ENCODE measurements around the gene DTNB. TPM values are rescaled to one million over a fixed set of nuclear protein-coding genes. Genes with fewer than 3 reads are reported as not detected.
A peak's percentile ranks its signal among the peaks of the same experiment; 100 is the strongest.

The DTNB gene
- total RNA-seq, 2 experiments from 2014 or later = 27.3 to 29.1 TPM

DNA sequence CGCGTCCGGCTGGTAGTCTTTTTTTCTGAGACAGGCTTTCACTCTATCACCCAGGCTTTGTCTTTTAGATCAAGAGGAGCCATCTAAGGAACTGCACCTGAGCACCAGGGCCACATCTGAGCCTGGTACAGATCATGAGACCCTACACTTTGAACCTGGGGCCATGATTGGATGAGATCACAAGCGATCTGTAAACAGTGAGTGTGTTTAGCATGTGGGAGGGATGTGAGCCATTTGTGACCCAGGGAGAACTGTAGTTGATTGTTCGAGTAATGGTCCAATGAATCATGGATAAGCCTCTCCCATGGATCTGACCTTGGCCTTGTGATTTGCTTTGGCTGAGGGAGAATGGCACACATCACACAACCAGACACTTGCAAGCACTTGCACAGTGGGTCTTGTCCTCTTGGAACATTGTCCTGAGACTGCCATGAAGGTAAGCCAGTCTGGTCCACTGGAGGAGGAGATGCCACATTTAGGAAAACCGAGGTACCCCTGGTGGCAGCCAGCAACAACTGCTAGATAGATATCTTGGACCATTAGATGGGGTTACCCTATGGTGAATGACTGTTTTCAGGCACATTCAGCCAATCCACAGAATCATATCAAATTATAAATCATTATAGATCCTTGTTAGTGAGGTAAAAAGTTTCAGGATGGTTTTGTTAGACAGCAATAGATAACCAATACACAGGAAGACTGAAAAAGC, 19.5 kb upstream of the DTNB start:
- H3K36me3 Mint-ChIP-seq (ENCODE audit: low read depth) = no peaks in the 10 kb centered on the region
- no peak overlapping the region for H3K27ac Mint-ChIP-seq
- DNase-seq = no peak
- intact Hi-C loops (cut with micrococcal nuclease) = no loop called here
- H3K9me3 Mint-ChIP-seq = no peaks in the 10 kb centered on the region
- ATAC-seq = no peak
- TF ChIP-seq, protein P1, sequence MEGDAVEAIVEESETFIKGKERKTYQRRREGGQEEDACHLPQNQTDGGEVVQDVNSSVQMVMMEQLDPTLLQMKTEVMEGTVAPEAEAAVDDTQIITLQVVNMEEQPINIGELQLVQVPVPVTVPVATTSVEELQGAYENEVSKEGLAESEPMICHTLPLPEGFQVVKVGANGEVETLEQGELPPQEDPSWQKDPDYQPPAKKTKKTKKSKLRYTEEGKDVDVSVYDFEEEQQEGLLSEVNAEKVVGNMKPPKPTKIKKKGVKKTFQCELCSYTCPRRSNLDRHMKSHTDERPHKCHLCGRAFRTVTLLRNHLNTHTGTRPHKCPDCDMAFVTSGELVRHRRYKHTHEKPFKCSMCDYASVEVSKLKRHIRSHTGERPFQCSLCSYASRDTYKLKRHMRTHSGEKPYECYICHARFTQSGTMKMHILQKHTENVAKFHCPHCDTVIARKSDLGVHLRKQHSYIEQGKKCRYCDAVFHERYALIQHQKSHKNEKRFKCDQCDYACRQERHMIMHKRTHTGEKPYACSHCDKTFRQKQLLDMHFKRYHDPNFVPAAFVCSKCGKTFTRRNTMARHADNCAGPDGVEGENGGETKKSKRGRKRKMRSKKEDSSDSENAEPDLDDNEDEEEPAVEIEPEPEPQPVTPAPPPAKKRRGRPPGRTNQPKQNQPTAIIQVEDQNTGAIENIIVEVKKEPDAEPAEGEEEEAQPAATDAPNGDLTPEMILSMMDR (IDR thresholded peaks at IDR 0.05) = no peak
- no peaks in the 10 kb centered on the region for H3K4me1 Mint-ChIP-seq (ENCODE audit: low read depth)
- ChIA-PET POLR2A (interaction anchor here (0.7 kb wide), 1 partner anchor 12 kb away, joined by 3 read pairs; no protein-coding TSS in a partner anchor), CTCF (interaction anchor here (3.6 kb wide), 1 partner anchor 7 kb away, joined by 34 read pairs; no protein-coding TSS in a partner anchor)
- H3K4me3 Mint-ChIP-seq = no peak overlapping the region
- no peaks in the 10 kb centered on the region for H3K27me3 Mint-ChIP-seq

GRCh38 chr2:25692143-25692542, 18.8 kb upstream of the DTNB start:
- Mint-ChIP-seq H3K9me3 (no peaks in the 10 kb centered on the region), H3K4me1 (ENCODE audit: low read depth) (no peaks in the 10 kb centered on the region), H3K27me3 (no peaks in the 10 kb centered on the region), H3K27ac (no peak overlapping the region), H3K4me3 (no peak overlapping the region), H3K36me3 (ENCODE audit: low read depth) (no peaks in the 10 kb centered on the region)
- no peak for DNase-seq
- ChIA-PET POLR2A (interaction anchor here (0.7 kb wide), 1 partner anchor 11 kb away, joined by 3 read pairs; no protein-coding TSS in a partner anchor), CTCF (interaction anchor here (0.6 to 3.6 kb wide), 4 partner anchors 8 to 138 kb away, joined by 3 to 34 read pairs (median 3); no protein-coding TSS in a partner anchor)
- TF ChIP-seq, protein P1 (IDR thresholded peaks at IDR 0.05) = no peak
- intact Hi-C loops (cut with micrococcal nuclease) = no loop called here
- ATAC-seq = no peak

GRCh38 chr2:25690058-25690457, 16.7 kb upstream of the DTNB start:
- TF ChIP-seq, protein P1 (IDR thresholded peaks at IDR 0.05) = no peak
- CTCF ChIA-PET = interaction anchor here (1.7 to 3.6 kb wide), 2 partner anchors 10 to 83 kb away, joined by 4 to 34 read pairs; no protein-coding TSS in a partner anchor
- POLR2A ChIA-PET = no interaction called here
- Mint-ChIP-seq H3K4me3 (no peak overlapping the region), H3K27me3 (no peaks in the 10 kb centered on the region), H3K4me1 (ENCODE audit: low read depth) (no peaks in the 10 kb centered on the region), H3K27ac (no peak overlapping the region), H3K9me3 (no peaks in the 10 kb centered on the region), H3K36me3 (ENCODE audit: low read depth) (no peaks in the 10 kb centered on the region)
- no peak for DNase-seq
- peak; percentile 60 for ATAC-seq
- intact Hi-C loops (cut with micrococcal nuclease) = no loop called here

DNA sequence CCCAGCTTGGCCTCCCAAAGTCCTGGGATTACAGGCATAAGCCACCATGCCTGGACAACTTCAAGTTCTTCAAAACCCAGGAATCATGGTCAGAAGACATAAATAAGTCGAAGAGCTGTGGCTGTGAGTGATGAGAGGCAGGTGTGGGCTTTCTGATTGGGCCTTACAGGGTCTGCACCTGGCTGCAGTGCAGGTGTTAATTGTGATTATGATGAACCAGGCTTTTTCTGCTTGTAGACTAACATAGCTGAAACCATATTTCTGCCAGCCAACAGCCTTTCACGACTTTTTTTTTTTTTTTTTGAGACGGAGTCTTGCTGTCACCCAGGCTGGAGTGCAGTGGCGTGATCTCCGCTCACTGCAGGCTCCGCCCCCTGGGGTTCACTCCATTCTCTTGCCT, 14.9 kb upstream of the DTNB start:
- Mint-ChIP-seq H3K4me3 (no peak overlapping the region), H3K4me1 (ENCODE audit: low read depth) (no peaks in the 10 kb centered on the region), H3K9me3 (no peaks in the 10 kb centered on the region), H3K36me3 (ENCODE audit: low read depth) (no peaks in the 10 kb centered on the region), H3K27me3 (no peaks in the 10 kb centered on the region), H3K27ac (no peak overlapping the region)
- ChIA-PET CTCF (interaction anchor here (0.6 to 1.0 kb wide), 2 partner anchors 13 to 986 kb away, joined by 3 read pairs; no protein-coding TSS in a partner anchor), POLR2A (no interaction called here)
- intact Hi-C loops (cut with micrococcal nuclease) = no loop called here
- ATAC-seq (no peak), DNase-seq (no peak)
- TF ChIP-seq, protein P1 (IDR thresholded peaks at IDR 0.05) = no peak

- intact Hi-C loops (cut with micrococcal nuclease) = no loop called here
- POLR2A ChIA-PET = interaction anchor here (1.2 to 1.6 kb wide), 2 partner anchors 11 to 13 kb away, joined by 3 to 5 read pairs; no protein-coding TSS in a partner anchor
- DNase-seq (no peak), ATAC-seq (no peak)
- H3K4me1 Mint-ChIP-seq (ENCODE audit: low read depth) = no peaks in the 10 kb centered on the region
- no peak overlapping the region for H3K4me3 Mint-ChIP-seq
- no peaks in the 10 kb centered on the region for H3K27me3 Mint-ChIP-seq
- H3K27ac Mint-ChIP-seq = no peak overlapping the region
- CTCF ChIA-PET = interaction anchor here (0.9 to 2.7 kb wide), 3 partner anchors 15 to 79 kb away, joined by 3 to 8 read pairs (median 6); no protein-coding TSS in a partner anchor
- TF ChIP-seq, protein P1 (IDR thresholded peaks at IDR 0.05) = no peak
- H3K9me3 Mint-ChIP-seq = no peaks in the 10 kb centered on the region
- no peaks in the 10 kb centered on the region for H3K36me3 Mint-ChIP-seq (ENCODE audit: low read depth)
Measured at GRCh38 chr2:25685741-25686140, 12.4 kb upstream of the DTNB start.
